B cell (primary cell): Measurements from ENCODE around the gene HIC2. TPM values are rescaled to one million over a fixed set of nuclear protein-coding genes. Genes with fewer than 3 reads are reported as not detected.

Experiments used
- ATAC-seq: fragments of 200-7000 bp; cut with Tn5 transposase; one replicate; pipeline ENCODE4 v1.10.0; 2021; ENCODE audit warnings: low read depth, mild to moderate bottlenecking, moderate number of reproducible peaks, moderate library complexity
- CTCF ChIA-PET: fragments of 350-600 bp; sonication (Branson Sonifier 250); formaldehyde crosslinking; loops from one replicate; lab custom pipeline; 2021; ENCODE audit warnings: antibody characterized with exemption, inconsistent platforms; lab: Charles Lee
- POLR2A ChIA-PET: fragments of 350-600 bp; sonication (Branson Sonifier 250); formaldehyde crosslinking; loops from one replicate; lab custom pipeline; 2021; ENCODE audit warnings: antibody characterized with exemption; lab: Charles Lee
- DNase-seq: peaks from one replicate; pipeline ENCODE4 v3.0.0; 2013
- H2AFZ ChIP-seq: 2 replicates; pipeline ENCODE4 v1.6.1; 2012; ENCODE audit warnings: mild to moderate bottlenecking, low read depth, low read length; ENCODE audit not compliant: insufficient read depth, poor library complexity, severe bottlenecking
- H3K27ac ChIP-seq, 2 donors: 1 replicate in 1 of 2; 2 replicates in 1 of 2; pipeline ENCODE4 v1.5.1; 2012 to 2013; ENCODE audit warnings: low read length in 2 of 2, mild to moderate bottlenecking in 2 of 2, moderate library complexity in 1 of 2
- H3K27me3 ChIP-seq, 4 experiments: fragments of 200-600 bp in 1 of 4; sonication (generic) in 1 of 4; replicated peaks in 1 of 4; 1 replicate in 2 of 4; 2 replicates in 2 of 4; pipeline versions ENCODE4 v1.6.1 to v1.7.0; 2013 to 2016; ENCODE audit warnings: low read length in 3 of 4, mild to moderate bottlenecking in 2 of 4, mixed read lengths in 1 of 4, moderate library complexity in 1 of 4; ENCODE audit not compliant: insufficient read depth in 4 of 4, control insufficient read depth in 3 of 4; ENCODE audit errors: control extremely low read depth in 1 of 4
- H3K36me3 ChIP-seq, 2 experiments: replicated peaks in 1 of 2; 1 replicate in 1 of 2; 2 replicates in 1 of 2; pipeline versions ENCODE4 v1.6.1 to v1.7.1; 2013; ENCODE audit warnings: low read length in 1 of 2; ENCODE audit not compliant: insufficient read depth in 2 of 2, control insufficient read depth in 1 of 2; ENCODE audit errors: control extremely low read depth in 1 of 2, extremely low read depth in 1 of 2
- H3K4me1 ChIP-seq, 2 donors: fragments of 200-600 bp in 1 of 2; sonication (generic) in 1 of 2; 1 replicate in 1 of 2; 2 replicates in 1 of 2; pipeline versions ENCODE4 v1.5.1 to v1.6.1; 2013 to 2017; ENCODE audit warnings: low read length in 2 of 2; ENCODE audit not compliant: control insufficient read depth in 2 of 2, insufficient read depth in 2 of 2
- H3K4me2 ChIP-seq: replicated peaks from 2 replicates; pipeline ENCODE3; 2012; ENCODE audit warnings: mild to moderate bottlenecking, low read depth, low read length; ENCODE audit not compliant: poor library complexity, severe bottlenecking
- H3K4me3 ChIP-seq, 5 experiments: fragments of 200-600 bp in 1 of 5; sonication (generic) in 1 of 5; 1 replicate in 3 of 5; 2 replicates in 2 of 5; pipeline versions ENCODE4 v1.5.1 to v1.7.0; 2011 to 2016; ENCODE audit warnings: low read length in 4 of 5, mild to moderate bottlenecking in 4 of 5, low read depth in 2 of 5, control low read depth in 1 of 5, moderate library complexity in 1 of 5; ENCODE audit not compliant: insufficient read depth in 1 of 5; ENCODE audit errors: control extremely low read depth in 1 of 5, extremely low read depth in 1 of 5
- H3K79me2 ChIP-seq: fragments of 200-600 bp; sonication (generic); one replicate; pipeline ENCODE4 v1.6.0; 2016; ENCODE audit warnings: low read length; ENCODE audit not compliant: control insufficient read depth, insufficient read depth
- H3K9ac ChIP-seq: fragments of 200-600 bp; sonication (generic); 2 replicates; pipeline ENCODE4 v1.6.1; 2017; ENCODE audit warnings: mild to moderate bottlenecking, low read length, moderate library complexity
- H3K9me3 ChIP-seq, 3 donors: one replicate each; pipeline versions ENCODE4 v1.6.1 to v1.7.1; 2013; ENCODE audit warnings: low read length in 2 of 3; ENCODE audit not compliant: control insufficient read depth in 2 of 3, insufficient read depth in 1 of 3; ENCODE audit errors: control extremely low read depth in 1 of 3
- H4K20me1 ChIP-seq: 2 replicates; pipeline ENCODE4 v1.6.0; 2012; ENCODE audit warnings: mild to moderate bottlenecking, low read length; ENCODE audit not compliant: insufficient read depth, control insufficient read depth, poor library complexity, severe bottlenecking
- H3K27ac Mint-ChIP-seq: one replicate; pipeline ENCODE4 v1.8.0; 2021; ENCODE audit warnings: mixed read lengths
- H3K27me3 Mint-ChIP-seq: one replicate; pipeline ENCODE4 v1.8.0; 2021; ENCODE audit warnings: mixed read lengths
- H3K4me1 Mint-ChIP-seq: one replicate; pipeline ENCODE4 v1.8.0; 2021; ENCODE audit warnings: mixed read lengths
- H3K4me3 Mint-ChIP-seq: one replicate; pipeline ENCODE4 v1.8.0; 2021; ENCODE audit warnings: mixed read lengths
- H3K9me3 Mint-ChIP-seq: one replicate; pipeline ENCODE4 v1.8.0; 2022; ENCODE audit warnings: mixed read lengths; ENCODE audit not compliant: insufficient read depth
- EZH2 ChIP-seq: IDR thresholded peaks from 2 replicates; pipeline ENCODE4 v1.6.1; 2012; ENCODE audit warnings: borderline replicate concordance, low read depth, mild to moderate bottlenecking, moderate library complexity, low read length; ENCODE audit not compliant: insufficient read depth, poor library complexity, severe bottlenecking
- WGBS: methylation state at CpG from one replicate; pipeline ENCODE4 v1.1.5; 2013; ENCODE audit warnings: missing lambda C conversion rate; ENCODE audit not compliant: insufficient coverage; 5-methylcytosine and 5-hydroxymethylcytosine counted together
- intact Hi-C: fragments of 100-400 bp; cut with micrococcal nuclease; formaldehyde crosslinking; loops from one replicate; pipeline ENCODE4 v1.10.0; 2022
- polyA plus RNA-seq: library from polyadenylated mRNA; depleted of rRNA; stranded (reverse); fragments of >200 nt; gene quantifications from 2 replicates; pipeline ENCODE4 v1.2.3, GENCODE V29; 2012
- total RNA-seq, 2 donors: library from RNA; stranded (reverse); fragments of 120-200 nt in 1 of 2; gene quantifications; 1 replicate in 1 of 2; 2 replicates in 1 of 2; pipeline versions ENCODE4 v1.2.3 to v1.2.4, GENCODE V29; 2013 to 2022
- TF ChIP-seq, protein P1 (sequence below): fragments of 200-600 bp; IDR thresholded peaks from one replicate; pipeline ENCODE4 v1.8.0; 2022; ENCODE audit warnings: antibody characterized with exemption, mild to moderate bottlenecking

HIC2 gene
- total and polyA plus RNA-seq, 2 donors (not counting 1 experiment from before 2014, with no cell fraction given) = 2.9 to 8.1 TPM

DNA sequence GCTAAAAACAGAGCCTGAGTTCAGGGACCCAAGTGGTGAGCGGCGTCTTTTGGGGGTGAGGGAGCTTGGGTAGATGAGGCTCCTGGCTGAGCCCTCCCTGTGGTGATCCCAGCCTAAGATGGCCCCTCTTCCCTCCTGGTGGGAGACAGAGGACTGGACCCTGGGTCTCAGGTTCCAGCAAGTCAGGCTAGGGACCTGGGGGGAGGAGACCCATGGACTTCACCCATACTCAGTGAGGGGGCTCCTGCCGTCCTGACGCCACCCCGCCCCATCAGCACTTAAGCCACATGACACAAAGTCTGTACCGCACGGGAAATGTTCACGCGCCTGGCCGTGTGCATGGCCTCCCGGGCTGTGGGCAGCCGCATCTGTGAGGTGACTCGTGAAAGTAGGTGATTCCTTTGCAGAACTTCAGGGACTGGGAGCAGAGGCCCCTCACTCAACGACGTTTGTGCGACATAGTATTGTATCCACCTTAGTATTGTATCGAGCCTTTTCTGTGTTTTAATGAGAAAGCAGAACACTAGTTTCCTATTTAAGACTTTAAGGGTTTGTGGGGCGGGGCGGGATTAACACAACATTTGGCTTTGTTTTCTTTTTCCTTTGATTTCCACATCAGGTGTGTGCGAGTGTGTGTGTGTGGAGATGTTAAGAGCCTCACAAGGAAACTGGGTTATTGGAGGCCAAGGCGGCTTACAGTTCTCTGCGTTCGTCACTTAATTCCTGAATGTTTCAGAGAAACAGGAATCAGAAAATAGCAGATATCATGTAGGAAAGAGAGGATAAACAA is 31.7 kb downstream of the HIC2 start:
- peaks cover 0 to 21% of the 10 kb centered on the region in 2 experiments for H3K36me3 ChIP-seq
- H3K9me3 ChIP-seq = no peaks in the 10 kb centered on the region
- ChIA-PET CTCF (no interaction called here), POLR2A (no interaction called here)
- H3K9me3 Mint-ChIP-seq = no peaks in the 10 kb centered on the region
- H3K4me3 Mint-ChIP-seq = no peak overlapping the region
- no peaks in the 10 kb centered on the region for H3K4me1 ChIP-seq
- no peak overlapping the region for H3K27ac ChIP-seq
- no peak for TF ChIP-seq EZH2
- TF ChIP-seq, protein P1, sequence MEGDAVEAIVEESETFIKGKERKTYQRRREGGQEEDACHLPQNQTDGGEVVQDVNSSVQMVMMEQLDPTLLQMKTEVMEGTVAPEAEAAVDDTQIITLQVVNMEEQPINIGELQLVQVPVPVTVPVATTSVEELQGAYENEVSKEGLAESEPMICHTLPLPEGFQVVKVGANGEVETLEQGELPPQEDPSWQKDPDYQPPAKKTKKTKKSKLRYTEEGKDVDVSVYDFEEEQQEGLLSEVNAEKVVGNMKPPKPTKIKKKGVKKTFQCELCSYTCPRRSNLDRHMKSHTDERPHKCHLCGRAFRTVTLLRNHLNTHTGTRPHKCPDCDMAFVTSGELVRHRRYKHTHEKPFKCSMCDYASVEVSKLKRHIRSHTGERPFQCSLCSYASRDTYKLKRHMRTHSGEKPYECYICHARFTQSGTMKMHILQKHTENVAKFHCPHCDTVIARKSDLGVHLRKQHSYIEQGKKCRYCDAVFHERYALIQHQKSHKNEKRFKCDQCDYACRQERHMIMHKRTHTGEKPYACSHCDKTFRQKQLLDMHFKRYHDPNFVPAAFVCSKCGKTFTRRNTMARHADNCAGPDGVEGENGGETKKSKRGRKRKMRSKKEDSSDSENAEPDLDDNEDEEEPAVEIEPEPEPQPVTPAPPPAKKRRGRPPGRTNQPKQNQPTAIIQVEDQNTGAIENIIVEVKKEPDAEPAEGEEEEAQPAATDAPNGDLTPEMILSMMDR = no peak
- no peak overlapping the region for H3K9ac ChIP-seq
- H4K20me1 ChIP-seq = peaks cover 5% of the 10 kb centered on the region
- no peak overlapping the region for H3K27ac Mint-ChIP-seq
- no peak overlapping the region for H3K4me2 ChIP-seq
- WGBS = 97% methylated on average over 16 of the region's 23 CpGs
- no peak for ATAC-seq
- intact Hi-C loops = no loop called here
- no peaks in the 10 kb centered on the region for H3K79me2 ChIP-seq
- H2AFZ ChIP-seq = no peak overlapping the region
- DNase-seq = no peak
- H3K4me3 ChIP-seq = no peak overlapping the region
- no peaks in the 10 kb centered on the region for H3K4me1 Mint-ChIP-seq
- no peaks in the 10 kb centered on the region for H3K27me3 ChIP-seq
- no peaks in the 10 kb centered on the region for H3K27me3 Mint-ChIP-seq

DNA sequence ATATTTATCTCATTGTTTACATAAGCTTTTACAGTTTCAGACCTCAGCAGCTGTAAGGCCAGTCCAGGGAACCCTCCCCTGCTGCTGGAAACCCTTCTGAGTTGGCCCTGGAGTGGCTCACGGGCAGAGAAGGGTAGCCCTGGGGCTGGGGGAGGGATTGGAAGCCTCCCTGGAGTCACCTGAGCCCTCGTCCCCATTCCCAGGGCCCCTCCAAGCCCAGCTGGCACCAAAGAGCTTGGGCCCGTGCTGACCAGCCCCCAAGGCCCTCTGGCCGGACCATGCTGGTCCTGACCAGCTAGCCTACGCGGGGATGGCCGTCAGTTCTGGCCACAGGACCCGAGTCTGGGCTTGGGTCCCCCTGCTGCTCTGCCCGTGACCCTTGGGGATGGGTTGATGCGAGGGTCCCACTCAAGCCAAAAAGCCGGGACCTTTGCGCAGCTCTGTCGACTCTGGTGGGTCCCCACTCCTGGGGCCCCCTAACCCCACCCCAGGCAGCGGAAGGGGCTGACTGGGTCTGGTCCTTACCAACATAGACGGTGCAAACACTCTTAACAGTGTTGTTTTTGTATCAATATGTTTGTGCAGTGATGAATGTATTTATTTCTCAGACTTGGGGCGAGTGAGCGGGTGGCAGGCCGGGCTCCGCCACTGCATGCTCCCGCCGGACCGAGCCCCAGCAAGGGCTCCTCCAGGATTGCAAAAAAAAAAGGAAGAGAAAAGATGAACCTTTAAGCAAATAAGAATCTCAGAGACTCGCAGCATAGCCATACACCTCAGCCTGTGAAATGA is 32.6 kb downstream of the HIC2 start:
- CTCF ChIA-PET = no interaction called here
- H3K9ac ChIP-seq = no peak overlapping the region
- POLR2A ChIA-PET = no interaction called here

More for the DNA sequence above, 32.6 kb downstream of the HIC2 start:
- no peak overlapping the region for H3K27ac Mint-ChIP-seq
- H3K4me1 ChIP-seq = no peaks in the 10 kb centered on the region
- TF ChIP-seq EZH2 = no peak
- TF ChIP-seq, protein P1 = no peak
- H3K9me3 Mint-ChIP-seq = no peaks in the 10 kb centered on the region
- ATAC-seq (no peak), DNase-seq (no peak)
- 98% methylated on average over 20 of the region's 23 CpGs for WGBS
- H3K79me2 ChIP-seq = no peaks in the 10 kb centered on the region
- H3K27ac ChIP-seq = no peak overlapping the region
- H3K27me3 Mint-ChIP-seq = no peaks in the 10 kb centered on the region
- intact Hi-C loops = no loop called here
- no peak overlapping the region for H2AFZ ChIP-seq
- H3K27me3 ChIP-seq = no peaks in the 10 kb centered on the region
- no peaks in the 10 kb centered on the region for H3K9me3 ChIP-seq
- H3K4me3 ChIP-seq = no peak overlapping the region
- no peak overlapping the region for H3K4me3 Mint-ChIP-seq
- no peak overlapping the region for H3K4me2 ChIP-seq
- H3K4me1 Mint-ChIP-seq = no peaks in the 10 kb centered on the region
- peaks cover 0 to 21% of the 10 kb centered on the region in 2 experiments for H3K36me3 ChIP-seq
- H4K20me1 ChIP-seq = no peaks in the 10 kb centered on the region
